T follicular helper cell (primary cell): ENCODE results near the gene OR2W1.

Experiments
- DNase-seq: peaks from one replicate; pipeline ENCODE4 v3.0.0-alpha.2; 2020; ENCODE audit warnings: low read depth

Gene OR2W1

DNA sequence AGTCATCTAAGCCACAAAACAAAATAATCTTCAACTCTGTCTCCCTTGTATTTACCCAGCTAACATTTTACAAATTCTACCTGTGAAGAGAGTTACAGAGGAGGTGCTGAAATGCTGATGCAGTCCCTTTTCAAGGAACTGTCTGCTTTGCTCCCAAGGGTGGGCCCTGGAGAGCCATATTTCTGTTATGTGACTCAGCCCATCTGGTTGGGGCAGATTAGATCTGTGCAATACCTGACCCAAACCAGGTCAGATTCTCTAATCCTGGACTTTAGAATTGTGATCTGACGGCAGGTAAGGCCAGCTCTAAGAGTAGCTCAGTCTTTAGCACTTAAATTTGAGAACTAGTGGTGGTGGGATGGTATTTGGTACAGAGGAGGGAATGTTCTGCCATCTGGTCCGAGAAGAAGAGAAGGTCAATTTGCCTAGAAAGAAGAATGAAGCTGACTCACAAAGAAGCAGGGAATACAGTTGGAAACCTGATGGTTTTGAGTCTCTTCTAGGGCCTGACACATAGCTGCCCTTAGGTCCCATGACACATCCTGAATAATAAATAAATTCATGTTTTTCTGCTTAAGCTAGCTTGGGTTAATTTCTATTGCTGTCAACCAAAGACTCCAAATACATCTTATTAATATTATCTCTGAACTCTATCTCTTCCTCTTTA lies 48.0 kb downstream of the OR2W1 start:
- DNase-seq: no peak

DNA sequence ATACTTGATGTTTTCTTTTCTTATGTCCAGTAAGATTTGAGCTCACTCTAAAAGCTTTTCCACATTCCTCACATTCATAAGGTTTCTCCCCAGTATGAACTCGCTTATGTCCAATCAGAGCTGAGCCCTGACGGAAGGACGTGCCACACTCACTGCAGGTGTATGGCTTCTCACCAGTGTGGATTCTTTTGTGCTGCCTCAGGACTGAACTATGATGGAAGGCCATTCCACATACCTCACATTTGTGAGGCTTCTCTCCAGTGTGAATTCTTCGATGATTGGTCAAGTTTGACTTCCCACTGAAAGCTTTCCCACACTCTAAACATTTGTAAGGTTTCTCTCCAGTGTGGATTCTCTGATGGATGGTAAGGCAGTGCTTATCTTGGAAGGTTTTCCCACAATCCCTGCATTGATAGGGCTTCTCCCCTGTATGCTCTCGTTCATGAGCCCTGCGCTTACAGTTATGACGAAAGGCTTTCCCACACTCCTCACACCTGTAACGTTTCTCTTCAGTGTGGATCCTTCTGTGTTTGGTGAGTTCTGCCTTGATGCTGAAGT lies 49.8 kb downstream of the OR2W1 start:
- no peak for DNase-seq
